Measurements from ENCODE around the gene PNPO. TPM values are rescaled to one million over a fixed set of nuclear protein-coding genes. Genes with fewer than 3 reads are reported as not detected.

PNPO gene
- total and polyA plus RNA-seq, 2 of the 8 experiments (the other 6 are each of a cell fraction or from before 2014, with no cell fraction given), result 7.0 to 8.1 TPM

- TF ChIP-seq, protein P1, sequence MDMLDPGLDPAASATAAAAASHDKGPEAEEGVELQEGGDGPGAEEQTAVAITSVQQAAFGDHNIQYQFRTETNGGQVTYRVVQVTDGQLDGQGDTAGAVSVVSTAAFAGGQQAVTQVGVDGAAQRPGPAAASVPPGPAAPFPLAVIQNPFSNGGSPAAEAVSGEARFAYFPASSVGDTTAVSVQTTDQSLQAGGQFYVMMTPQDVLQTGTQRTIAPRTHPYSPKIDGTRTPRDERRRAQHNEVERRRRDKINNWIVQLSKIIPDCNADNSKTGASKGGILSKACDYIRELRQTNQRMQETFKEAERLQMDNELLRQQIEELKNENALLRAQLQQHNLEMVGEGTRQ (IDR thresholded peaks at IDR 0.05; ENCODE audit: low read length), result no peak
- 0 out of 3 replicates have a peak, but pooled peaks of 1 of the 2 experiments have one; percentile 6 for TF ChIP-seq EP300 (IDR thresholded peaks at IDR 0.05; ENCODE audit: borderline replicate concordance in 1 of 2, low read depth in 2 of 2, low read length in 2 of 2)
- peak; percentile 42 for TF ChIP-seq NANOG (IDR thresholded peaks at IDR 0.05; ENCODE audit: insufficient read depth, low read depth, low read length, poor library complexity, severe bottlenecking)
- no peak for TF ChIP-seq GTF2F1 (IDR thresholded peaks at IDR 0.05; ENCODE audit: borderline replicate concordance, low read depth, low read length)
- TF ChIP-seq CREB1 (IDR thresholded peaks at IDR 0.05), result no peak
- TF ChIP-seq SP1 (IDR thresholded peaks at IDR 0.05; ENCODE audit: low read depth, low read length), result peak; percentile 60; the same call in 1 of the 2 replicates
- TF ChIP-seq TEAD4 (IDR thresholded peaks at IDR 0.05; ENCODE audit: low read depth, low read length), result peak; percentile 95
- peak in 1 of 2 experiments; percentile 96; a peak in 2 of 4 replicates for TF ChIP-seq HDAC2 (IDR thresholded peaks at IDR 0.05; ENCODE audit: borderline replicate concordance in 1 of 2, low read depth in 2 of 2, low read length in 2 of 2)
These were observed 39.2 kb upstream of the PNPO start (continued) for GRCh38 chr17:47902039-47902744.

Measured in H1 (cell line).